ENCODE measurements around the gene CENPS. TPM values are rescaled to one million over a fixed set of nuclear protein-coding genes. Genes with fewer than 3 reads are reported as not detected.
A peak's percentile ranks its signal among the peaks of the same experiment; 100 is the strongest.

The CENPS gene
- total and polyA plus RNA-seq, 7 experiments from 2014 or later = 5.4 to 13.2 (median 9.8) TPM

DNA sequence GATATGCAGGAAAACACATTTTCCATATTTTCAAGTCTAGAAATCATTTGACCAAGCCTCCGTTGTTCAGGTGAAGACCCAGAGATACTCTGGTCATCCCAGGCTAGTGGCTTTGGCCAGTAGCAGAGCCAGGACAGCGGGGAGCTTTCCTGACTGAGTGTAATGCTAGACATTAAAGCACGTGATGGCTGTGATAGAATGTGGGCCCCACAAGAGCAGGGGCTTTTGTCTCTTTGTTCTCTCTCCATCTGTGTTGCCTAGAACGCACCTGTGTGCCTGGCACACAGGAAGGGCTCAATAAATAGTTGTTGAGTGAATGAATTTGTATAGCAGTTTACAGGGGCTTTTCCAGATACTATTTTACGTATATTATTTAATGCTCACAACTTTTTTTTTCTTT is 10.6 kb downstream of the CENPS start:
- Mint-ChIP-seq H3K27ac (peak overlapping the region in 1 of 9 donors; percentile 19), H3K4me3 (no peak overlapping the region), H3K36me3 (peaks cover 0 to 7% (median 0%) of the 10 kb centered on the region in 5 donors), H3K9me3 (no peaks in the 10 kb centered on the region), H3K4me1 (peaks cover 0 to 3% (median 0%) of the 10 kb centered on the region in 7 donors), H3K27me3 (no peaks in the 10 kb centered on the region)
- H3K4me3 ChIP-seq (ENCODE audit: low read length) = no peak overlapping the region
- intact Hi-C loops (cut with micrococcal nuclease) = no loop called here
- ChIA-PET CTCF (no interaction called here), POLR2A (interaction anchor here (0.5 kb wide), 1 partner anchor 444 kb away, joined by 3 read pairs; no protein-coding TSS in a partner anchor)
- H3K27ac ChIP-seq (ENCODE audit: low read depth, low read length) = no peak overlapping the region
- DNase-seq (no peak), ATAC-seq (no peak)
- no peaks in the 10 kb centered on the region for H3K9me3 ChIP-seq (ENCODE audit: control insufficient read depth in 2 of 3, low read length in 3 of 3)
- H3K4me1 ChIP-seq (ENCODE audit: control insufficient read depth in 2 of 2, insufficient read depth in 2 of 2, low read length in 2 of 2) = no peaks in the 10 kb centered on the region
- no peaks in the 10 kb centered on the region for H3K27me3 ChIP-seq (ENCODE audit: control insufficient read depth in 2 of 2, insufficient read depth in 2 of 2, low read length in 2 of 2)
- H3K36me3 ChIP-seq (ENCODE audit: control insufficient read depth in 2 of 3, insufficient read depth in 3 of 3, low read length in 3 of 3) = no peaks in the 10 kb centered on the region

DNA sequence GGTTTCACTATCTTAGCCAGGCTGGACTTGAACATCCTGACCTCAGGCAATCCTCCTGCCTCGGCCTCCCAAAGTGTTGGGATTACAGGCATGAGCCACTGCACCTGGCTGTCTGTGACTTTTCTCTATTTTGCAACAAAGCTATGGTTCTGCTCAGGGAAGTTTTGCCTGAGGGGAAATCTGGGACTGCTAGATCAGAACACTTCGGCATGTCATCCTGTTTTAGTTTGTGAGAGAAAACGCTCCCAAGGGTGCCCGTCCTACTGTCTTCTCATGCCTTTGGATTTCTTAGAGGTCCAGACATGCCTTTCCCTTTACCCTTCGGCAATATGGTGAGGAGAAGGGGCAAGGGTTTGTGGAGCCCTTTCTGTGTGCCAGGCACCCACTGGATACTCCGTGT is 14.0 kb downstream of the CENPS start:
- ATAC-seq = no peak
- H3K4me3 ChIP-seq (ENCODE audit: low read length) = no peak overlapping the region
- Mint-ChIP-seq H3K4me1 (peaks cover 0 to 4% (median 0%) of the 10 kb centered on the region in 7 donors), H3K9me3 (no peaks in the 10 kb centered on the region), H3K4me3 (no peak overlapping the region), H3K27me3 (no peaks in the 10 kb centered on the region), H3K27ac (no peak overlapping the region), H3K36me3 (peaks cover 0 to 13% (median 3%) of the 10 kb centered on the region in 5 donors)
- ChIA-PET POLR2A (no interaction called here), CTCF (no interaction called here)
- DNase-seq = no peak
- H3K9me3 ChIP-seq (ENCODE audit: control insufficient read depth in 2 of 3, low read length in 3 of 3) = no peaks in the 10 kb centered on the region
- intact Hi-C loops (cut with micrococcal nuclease) = no loop called here
- no peaks in the 10 kb centered on the region for H3K4me1 ChIP-seq (ENCODE audit: control insufficient read depth in 2 of 2, insufficient read depth in 2 of 2, low read length in 2 of 2)
- no peak overlapping the region for H3K27ac ChIP-seq (ENCODE audit: low read depth, low read length)
- no peaks in the 10 kb centered on the region for H3K27me3 ChIP-seq (ENCODE audit: control insufficient read depth in 2 of 2, insufficient read depth in 2 of 2, low read length in 2 of 2)
- H3K36me3 ChIP-seq (ENCODE audit: control insufficient read depth in 2 of 3, insufficient read depth in 3 of 3, low read length in 3 of 3) = no peaks in the 10 kb centered on the region

DNA sequence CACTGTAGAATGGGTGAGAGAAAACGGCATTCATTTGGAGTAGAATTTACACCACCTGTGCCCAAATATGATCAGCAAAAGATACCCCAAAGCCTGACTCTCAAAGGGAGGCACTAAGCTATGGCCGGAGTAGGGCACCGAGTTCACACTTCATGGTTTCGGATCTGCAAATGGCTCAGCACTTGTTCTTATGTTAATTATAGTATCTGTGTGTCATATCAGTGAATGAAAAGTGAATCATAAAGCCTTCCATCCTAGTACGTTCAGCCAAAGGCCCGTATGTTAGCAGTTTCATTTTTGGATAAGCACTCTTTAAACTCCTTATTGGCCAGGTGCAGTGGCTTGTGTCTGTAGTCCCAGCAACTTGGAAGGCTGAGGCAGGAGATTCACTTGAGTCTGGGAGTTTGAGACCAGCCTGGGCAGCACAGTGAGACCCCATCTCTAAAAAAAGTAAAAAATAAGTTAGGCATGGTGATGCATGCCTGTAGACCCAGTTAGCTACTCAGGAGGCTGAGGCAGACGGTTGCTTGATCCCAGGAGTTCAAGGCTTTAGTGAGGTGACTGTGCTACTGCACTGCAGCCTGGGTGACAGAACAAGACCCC is 14.7 kb downstream of the CENPS start:
- DNase-seq = no peak
- no peak overlapping the region for H3K27ac Mint-ChIP-seq
- H3K9me3 Mint-ChIP-seq = no peaks in the 10 kb centered on the region
- no peaks in the 10 kb centered on the region for H3K9me3 ChIP-seq (ENCODE audit: control insufficient read depth in 2 of 3, low read length in 3 of 3)
- H3K27me3 Mint-ChIP-seq = no peaks in the 10 kb centered on the region
- ChIA-PET POLR2A (no interaction called here), CTCF (no interaction called here)
- H3K36me3 Mint-ChIP-seq = peaks cover 0 to 13% (median 3%) of the 10 kb centered on the region in 5 donors
- no peaks in the 10 kb centered on the region for H3K4me1 ChIP-seq (ENCODE audit: control insufficient read depth in 2 of 2, insufficient read depth in 2 of 2, low read length in 2 of 2)
- H3K4me3 Mint-ChIP-seq = no peak overlapping the region
- intact Hi-C loops (cut with micrococcal nuclease) = no loop called here
- no peaks in the 10 kb centered on the region for H3K36me3 ChIP-seq (ENCODE audit: control insufficient read depth in 2 of 3, insufficient read depth in 3 of 3, low read length in 3 of 3)
- H3K27ac ChIP-seq (ENCODE audit: low read depth, low read length) = no peak overlapping the region
- ATAC-seq = no peak
- peaks cover 0 to 4% (median 0%) of the 10 kb centered on the region in 7 donors for H3K4me1 Mint-ChIP-seq
- no peak overlapping the region for H3K4me3 ChIP-seq (ENCODE audit: low read length)
- H3K27me3 ChIP-seq (ENCODE audit: control insufficient read depth in 2 of 2, insufficient read depth in 2 of 2, low read length in 2 of 2) = no peaks in the 10 kb centered on the region

DNA sequence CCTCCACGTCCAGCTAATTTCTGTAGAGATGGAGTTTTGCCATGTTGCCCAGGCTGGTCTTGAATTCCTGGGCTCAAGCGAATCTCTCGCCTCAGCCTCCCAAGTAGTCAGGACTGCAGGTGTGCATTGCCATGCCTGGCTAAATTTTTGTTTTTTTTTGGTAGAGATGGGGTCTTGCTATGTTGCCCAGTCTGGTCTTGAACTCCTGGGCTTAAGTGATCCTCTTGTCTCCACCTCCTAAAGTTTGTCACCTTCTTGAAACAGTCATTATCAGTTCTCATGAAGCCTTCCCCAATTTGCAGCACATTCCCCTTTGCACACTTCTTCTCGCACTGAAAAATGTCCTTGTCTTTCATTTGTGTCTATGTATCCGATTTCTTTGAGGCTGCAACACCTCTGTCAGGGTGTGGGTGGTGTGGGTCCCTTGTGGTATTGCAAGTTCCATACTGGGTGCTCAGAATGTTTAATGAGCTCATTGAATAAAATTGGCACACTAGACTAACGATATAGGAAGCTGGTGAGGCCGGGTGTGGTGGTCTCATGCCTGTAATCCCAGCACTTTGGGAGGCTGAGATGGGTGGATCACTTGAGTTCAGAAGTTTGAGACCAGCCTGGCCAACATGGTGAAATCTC is 16.7 kb downstream of the CENPS start:
- H3K36me3 Mint-ChIP-seq = peaks cover 0 to 6% (median 3%) of the 10 kb centered on the region in 5 donors
- H3K4me1 ChIP-seq (ENCODE audit: control insufficient read depth in 2 of 2, insufficient read depth in 2 of 2, low read length in 2 of 2) = no peaks in the 10 kb centered on the region
- H3K27ac ChIP-seq (ENCODE audit: low read depth, low read length) = no peak overlapping the region
- H3K9me3 Mint-ChIP-seq = no peaks in the 10 kb centered on the region
- ATAC-seq (no peak), DNase-seq (no peak)
- no peak overlapping the region for H3K4me3 ChIP-seq (ENCODE audit: low read length)
- no peaks in the 10 kb centered on the region for H3K9me3 ChIP-seq (ENCODE audit: control insufficient read depth in 2 of 3, low read length in 3 of 3)
- intact Hi-C loops (cut with micrococcal nuclease) = no loop called here
- CTCF ChIA-PET = interaction anchor here (0.6 to 0.7 kb wide), 3 partner anchors 11 to 256 kb away, joined by 3 to 5 read pairs (median 3); no protein-coding TSS in a partner anchor
- peaks cover 0 to 4% (median 0%) of the 10 kb centered on the region in 7 donors for H3K4me1 Mint-ChIP-seq
- H3K4me3 Mint-ChIP-seq = no peak overlapping the region
- H3K27ac Mint-ChIP-seq = no peak overlapping the region
- no peaks in the 10 kb centered on the region for H3K27me3 ChIP-seq (ENCODE audit: control insufficient read depth in 2 of 2, insufficient read depth in 2 of 2, low read length in 2 of 2)
- H3K36me3 ChIP-seq (ENCODE audit: control insufficient read depth in 2 of 3, insufficient read depth in 3 of 3, low read length in 3 of 3) = no peaks in the 10 kb centered on the region
- POLR2A ChIA-PET = no interaction called here
- peaks cover 0 to 8% (median 0%) of the 10 kb centered on the region in 5 donors for H3K27me3 Mint-ChIP-seq

DNA sequence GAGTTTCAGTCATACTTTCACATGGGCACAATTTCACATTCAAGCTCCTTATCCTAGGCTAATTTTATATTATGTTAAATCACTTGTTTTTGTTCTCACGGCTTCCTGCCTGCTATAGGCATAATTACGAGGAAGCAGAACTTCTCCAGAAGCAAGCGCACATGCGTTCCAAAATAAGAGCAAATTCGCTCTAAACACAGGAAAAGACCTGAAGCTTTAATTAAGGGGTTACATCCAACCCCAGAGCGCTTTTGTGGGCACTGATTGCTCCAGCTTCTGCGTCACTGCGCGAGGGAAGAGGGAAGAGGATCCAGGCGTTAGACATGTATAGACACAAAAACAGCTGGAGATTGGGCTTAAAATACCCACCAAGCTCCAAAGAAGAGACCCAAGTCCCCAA is 19.5 kb downstream of the CENPS start, which contains the start of gene CORT:
Gene CORT, plus strand, starts transcription at position 281 of the 400 bp plus-strand sequence. CDS start 193 bp downstream, outside the sequence.
- ATAC-seq (no peak), DNase-seq (no peak)
- Mint-ChIP-seq H3K27ac (no peak within 1 kb of the TSS), H3K36me3 (peaks cover 0 to 6% (median 0%) of the 10 kb centered on the region in 5 donors), H3K9me3 (no peaks in the 10 kb centered on the region), H3K4me3 (no peak within 1 kb of the TSS), H3K27me3 (peaks cover 0 to 8% (median 0%) of the 10 kb centered on the region in 5 donors), H3K4me1 (peaks cover 0 to 4% (median 0%) of the 10 kb centered on the region in 7 donors)
- Histone ChIP-seq H3K9me3 (ENCODE audit: control insufficient read depth in 2 of 3, low read length in 3 of 3) (no peaks in the 10 kb centered on the region), H3K27ac (ENCODE audit: low read depth, low read length) (no peak within 1 kb of the TSS), H3K4me3 (ENCODE audit: low read length) (no peak within 1 kb of the TSS), H3K36me3 (ENCODE audit: control insufficient read depth in 2 of 3, insufficient read depth in 3 of 3, low read length in 3 of 3) (no peaks in the 10 kb centered on the region), H3K4me1 (ENCODE audit: control insufficient read depth in 2 of 2, insufficient read depth in 2 of 2, low read length in 2 of 2) (no peaks in the 10 kb centered on the region), H3K27me3 (ENCODE audit: control insufficient read depth in 2 of 2, insufficient read depth in 2 of 2, low read length in 2 of 2) (no peaks in the 10 kb centered on the region)
- CTCF ChIA-PET = interaction anchor here (0.6 kb wide), 1 partner anchor 663 kb away, joined by 4 read pairs; no protein-coding TSS in a partner anchor
- POLR2A ChIA-PET = no interaction called here
- intact Hi-C loops (cut with micrococcal nuclease) = no loop called here

DNA sequence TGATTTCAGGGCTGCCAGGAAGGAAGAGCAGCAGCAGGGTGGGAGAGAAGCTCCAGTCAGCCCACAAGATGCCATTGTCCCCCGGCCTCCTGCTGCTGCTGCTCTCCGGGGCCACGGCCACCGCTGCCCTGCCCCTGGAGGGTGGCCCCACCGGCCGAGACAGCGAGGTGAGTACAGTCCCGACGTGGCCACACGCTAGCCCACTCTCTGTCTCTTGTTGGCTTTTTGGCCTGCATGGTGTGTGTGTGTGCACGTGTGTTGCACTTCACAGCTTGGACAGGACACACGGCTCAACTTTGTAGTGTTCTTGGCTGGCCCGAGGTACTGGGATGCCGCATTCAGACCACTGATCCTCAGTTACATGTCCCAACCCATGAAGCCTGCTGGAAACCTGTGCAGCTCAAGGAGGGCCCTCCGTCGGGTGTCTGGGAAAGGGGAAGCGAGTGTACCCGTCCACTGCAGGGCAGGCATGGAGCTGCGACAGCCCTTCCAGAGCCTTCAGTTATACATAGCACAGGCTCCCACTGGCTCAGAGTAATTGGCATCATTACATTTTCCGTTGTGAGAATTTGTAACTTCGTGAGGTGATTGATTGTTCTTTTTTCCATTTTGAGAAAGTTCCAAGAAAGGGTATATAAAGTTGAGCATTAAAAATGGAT is 20.1 kb downstream of the CENPS start:
- Mint-ChIP-seq H3K4me1 (peaks cover 0 to 4% (median 0%) of the 10 kb centered on the region in 7 donors), H3K9me3 (no peaks in the 10 kb centered on the region), H3K27ac (no peak overlapping the region), H3K27me3 (peaks cover 0 to 8% (median 0%) of the 10 kb centered on the region in 5 donors), H3K36me3 (peaks cover 0 to 6% (median 0%) of the 10 kb centered on the region in 5 donors), H3K4me3 (no peak overlapping the region)
- no peaks in the 10 kb centered on the region for H3K4me1 ChIP-seq (ENCODE audit: control insufficient read depth in 2 of 2, insufficient read depth in 2 of 2, low read length in 2 of 2)
- ATAC-seq = no peak
- H3K27ac ChIP-seq (ENCODE audit: low read depth, low read length) = no peak overlapping the region
- H3K36me3 ChIP-seq (ENCODE audit: control insufficient read depth in 2 of 3, insufficient read depth in 3 of 3, low read length in 3 of 3) = no peaks in the 10 kb centered on the region
- intact Hi-C loops (cut with micrococcal nuclease) = no loop called here
- no peak for DNase-seq
- no peaks in the 10 kb centered on the region for H3K27me3 ChIP-seq (ENCODE audit: control insufficient read depth in 2 of 2, insufficient read depth in 2 of 2, low read length in 2 of 2)
- no peak overlapping the region for H3K4me3 ChIP-seq (ENCODE audit: low read length)
- no peaks in the 10 kb centered on the region for H3K9me3 ChIP-seq (ENCODE audit: control insufficient read depth in 2 of 3, low read length in 3 of 3)
- ChIA-PET CTCF (no interaction called here), POLR2A (interaction anchor here (0.7 kb wide), 1 partner anchor 130 kb away, joined by 4 read pairs; no protein-coding TSS in a partner anchor)
